ENCODE measurements around the gene YBX3.

The YBX3 gene

GRCh38 chr12:10668526-10668925, 54.6 kb downstream of the YBX3 start:
- no peak for DNase-seq

- no peak for DNase-seq
Measured at GRCh38 chr12:10667581-10667980, 55.5 kb downstream of the YBX3 start.

- DNase-seq, result no peak
Measured at GRCh38 chr12:10664499-10664898, 58.6 kb downstream of the YBX3 start.

- DNase-seq, result no peak
Measured at GRCh38 chr12:10663869-10664268, 59.3 kb downstream of the YBX3 start.

GRCh38 chr12:10661338-10661737, 61.8 kb downstream of the YBX3 start:
- DNase-seq, result no peak

GRCh38 chr12:10654003-10654402, 69.1 kb downstream of the YBX3 start:
- no peak for DNase-seq

- no peak for DNase-seq
Measured at GRCh38 chr12:10652192-10652591, 70.9 kb downstream of the YBX3 start.

Measured in NCI-H1048 (cell line).